ENCODE results near the gene WDR33. TPM values are rescaled to one million over a fixed set of nuclear protein-coding genes. Genes with fewer than 3 reads are reported as not detected.

WDR33 gene
- total and polyA plus RNA-seq, 4 experiments from 2014 or later: 19.4 to 86.2 (median 70.4) TPM

DNA sequence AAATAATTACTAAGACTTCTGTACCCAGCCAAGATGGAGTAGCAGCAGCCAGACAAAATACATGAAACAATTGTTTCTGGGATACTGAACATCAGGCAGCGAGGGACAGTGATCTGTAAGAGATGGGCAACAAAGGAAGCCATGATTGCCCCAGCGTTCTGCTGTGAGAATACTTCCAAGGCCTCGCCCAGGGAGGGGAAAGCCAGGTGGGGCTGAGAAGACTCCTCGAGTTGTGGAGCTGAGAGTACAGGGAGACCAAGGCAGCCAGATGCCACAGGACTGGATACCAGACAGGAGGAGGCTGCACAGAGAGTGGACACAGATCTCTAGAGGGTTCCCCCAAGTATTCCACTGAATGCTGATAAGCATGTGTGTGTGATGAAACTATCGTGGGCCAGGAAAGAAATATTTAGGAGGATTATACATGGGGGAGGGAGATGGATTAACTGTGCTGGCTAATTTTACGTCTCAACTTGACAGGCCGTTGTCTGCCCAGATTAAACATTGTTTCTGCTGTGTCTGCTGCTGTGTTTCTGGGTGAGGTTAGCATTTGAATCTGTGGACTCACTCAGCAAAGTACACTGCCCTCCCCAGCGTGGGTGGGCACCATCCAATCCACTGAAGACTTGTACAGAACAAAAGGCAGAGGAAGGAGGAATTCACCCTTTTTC, 125.4 kb downstream of the WDR33 start:
- Mint-ChIP-seq H3K4me1 (peaks cover 0 to 1% (median 0%) of the 10 kb centered on the region in 4 donors), H3K36me3 (peaks cover 3 to 14% of the 10 kb centered on the region in 2 donors), H3K9me3 (peaks cover 0 to 22% (median 16%) of the 10 kb centered on the region in 8 donors), H3K27me3 (peaks cover 0 to 5% of the 10 kb centered on the region in 2 donors), H3K27ac (no peak overlapping the region), H3K4me3 (no peak overlapping the region)
- no peaks in the 10 kb centered on the region for H3K4me1 ChIP-seq (ENCODE audit: insufficient read depth, low read length)
- no peaks in the 10 kb centered on the region for H3K9me3 ChIP-seq (ENCODE audit: control insufficient read depth in 1 of 2, low read length in 2 of 2)
- no peaks in the 10 kb centered on the region for H3K36me3 ChIP-seq (ENCODE audit: insufficient read depth, low read length)
- ChIA-PET POLR2A (ENCODE audit: partially characterized antibody) (no interaction called here), CTCF (ENCODE audit: partially characterized antibody) (no interaction called here)
- no peaks in the 10 kb centered on the region for H3K27me3 ChIP-seq (ENCODE audit: insufficient read depth, low read length)
- no peak overlapping the region for H3K4me3 ChIP-seq (ENCODE audit: low read length in 2 of 2)
- intact Hi-C loops (cut with micrococcal nuclease): no loop called here
- DNase-seq: no peak
- H3K27ac ChIP-seq (ENCODE audit: low read depth, low read length): no peak overlapping the region

DNA sequence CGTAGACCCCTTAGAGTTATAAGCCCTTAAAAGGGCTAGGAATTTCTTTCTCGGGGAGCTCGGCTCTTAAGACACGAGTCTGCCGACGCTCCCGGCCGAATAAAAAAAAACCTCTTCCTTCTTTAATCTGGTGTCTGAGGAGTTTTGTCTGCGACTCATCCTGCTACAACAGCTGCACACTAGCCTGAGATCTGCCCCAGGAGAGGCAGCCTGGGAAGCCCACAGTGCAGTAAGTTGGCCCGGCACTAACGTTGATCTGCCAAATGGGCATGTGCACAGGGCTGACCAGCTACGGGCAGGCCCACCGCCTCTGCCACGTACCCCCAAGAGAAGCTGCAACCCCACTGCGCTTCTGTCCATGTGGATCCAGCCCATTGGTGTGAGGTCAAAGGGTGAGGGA, 127.2 kb downstream of the WDR33 start:
- POLR2A ChIA-PET (ENCODE audit: partially characterized antibody): no interaction called here
- Mint-ChIP-seq H3K27me3 (peaks cover 0 to 5% of the 10 kb centered on the region in 2 donors), H3K4me3 (no peak overlapping the region), H3K4me1 (peaks cover 0 to 1% (median 0%) of the 10 kb centered on the region in 4 donors), H3K27ac (no peak overlapping the region), H3K36me3 (peaks cover 3 to 8% of the 10 kb centered on the region in 2 donors), H3K9me3 (peaks cover 0 to 10% (median 6%) of the 10 kb centered on the region in 8 donors)
- no peak overlapping the region for H3K4me3 ChIP-seq (ENCODE audit: low read length in 2 of 2)
- intact Hi-C loops (cut with micrococcal nuclease): no loop called here
- no peaks in the 10 kb centered on the region for H3K27me3 ChIP-seq (ENCODE audit: insufficient read depth, low read length)
- no peak for DNase-seq
- H3K27ac ChIP-seq (ENCODE audit: low read depth, low read length): no peak overlapping the region
- H3K9me3 ChIP-seq (ENCODE audit: control insufficient read depth in 1 of 2, low read length in 2 of 2): no peaks in the 10 kb centered on the region
- H3K36me3 ChIP-seq (ENCODE audit: insufficient read depth, low read length): no peaks in the 10 kb centered on the region
- CTCF ChIA-PET (ENCODE audit: partially characterized antibody): no interaction called here
- H3K4me1 ChIP-seq (ENCODE audit: insufficient read depth, low read length): no peaks in the 10 kb centered on the region

DNA sequence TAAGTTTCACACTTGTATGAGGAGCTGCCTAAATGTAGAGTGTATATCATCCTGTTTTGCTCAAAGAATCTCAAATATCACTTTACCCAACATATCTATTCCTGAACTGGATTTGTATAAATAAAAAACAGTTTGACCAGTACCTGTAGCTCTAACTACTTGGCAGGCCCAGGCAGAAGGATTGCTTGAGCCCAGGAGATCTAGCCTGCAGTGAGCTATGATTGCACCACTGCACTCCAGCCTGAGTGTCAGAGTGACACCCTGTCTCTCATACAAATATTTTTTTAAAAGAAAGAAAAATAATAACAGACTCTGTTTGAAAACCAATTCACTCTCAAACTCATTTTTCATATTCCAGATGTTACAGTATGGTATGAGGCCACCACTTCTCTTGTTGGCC, 127.9 kb downstream of the WDR33 start:
- H3K4me3 ChIP-seq (ENCODE audit: low read length in 2 of 2): no peak overlapping the region
- H3K9me3 ChIP-seq (ENCODE audit: control insufficient read depth in 1 of 2, low read length in 2 of 2): no peaks in the 10 kb centered on the region
- no peak overlapping the region for H3K27ac Mint-ChIP-seq
- ChIA-PET CTCF (ENCODE audit: partially characterized antibody) (no interaction called here), POLR2A (ENCODE audit: partially characterized antibody) (no interaction called here)
- intact Hi-C loops (cut with micrococcal nuclease): no loop called here
- H3K27ac ChIP-seq (ENCODE audit: low read depth, low read length): no peak overlapping the region
- DNase-seq: no peak
- H3K36me3 Mint-ChIP-seq: peaks cover 1 to 2% of the 10 kb centered on the region in 2 donors
- no peaks in the 10 kb centered on the region for H3K36me3 ChIP-seq (ENCODE audit: insufficient read depth, low read length)
- H3K27me3 Mint-ChIP-seq: peaks cover under 1 to 8% of the 10 kb centered on the region in 2 donors
- no peaks in the 10 kb centered on the region for H3K27me3 ChIP-seq (ENCODE audit: insufficient read depth, low read length)
- H3K9me3 Mint-ChIP-seq: peaks cover 0 to 4% (median 2%) of the 10 kb centered on the region in 8 donors
- peaks cover 0 to 1% (median 0%) of the 10 kb centered on the region in 4 donors for H3K4me1 Mint-ChIP-seq
- H3K4me1 ChIP-seq (ENCODE audit: insufficient read depth, low read length): no peaks in the 10 kb centered on the region
- no peak overlapping the region for H3K4me3 Mint-ChIP-seq

- Mint-ChIP-seq H3K9me3 (peaks cover 0 to 2% (median 0%) of the 10 kb centered on the region in 8 donors), H3K27me3 (peaks cover 4 to 10% of the 10 kb centered on the region in 2 donors), H3K4me3 (no peak overlapping the region), H3K36me3 (no peaks in the 10 kb centered on the region), H3K27ac (no peak overlapping the region), H3K4me1 (peaks cover 0 to 1% (median 0%) of the 10 kb centered on the region in 4 donors)
- CTCF ChIA-PET (ENCODE audit: partially characterized antibody): no interaction called here
- intact Hi-C loops (cut with micrococcal nuclease): no loop called here
- Histone ChIP-seq H3K4me3 (ENCODE audit: low read length in 2 of 2) (no peak overlapping the region), H3K36me3 (ENCODE audit: insufficient read depth, low read length) (no peaks in the 10 kb centered on the region), H3K4me1 (ENCODE audit: insufficient read depth, low read length) (no peaks in the 10 kb centered on the region), H3K27ac (ENCODE audit: low read depth, low read length) (no peak overlapping the region), H3K27me3 (ENCODE audit: insufficient read depth, low read length) (no peaks in the 10 kb centered on the region), H3K9me3 (ENCODE audit: control insufficient read depth in 1 of 2, low read length in 2 of 2) (no peaks in the 10 kb centered on the region)
- POLR2A ChIA-PET (ENCODE audit: partially characterized antibody): no interaction called here
- no peak for DNase-seq
Measured at GRCh38 chr2:127681976-127682857, 128.8 kb downstream of the WDR33 start.

DNA sequence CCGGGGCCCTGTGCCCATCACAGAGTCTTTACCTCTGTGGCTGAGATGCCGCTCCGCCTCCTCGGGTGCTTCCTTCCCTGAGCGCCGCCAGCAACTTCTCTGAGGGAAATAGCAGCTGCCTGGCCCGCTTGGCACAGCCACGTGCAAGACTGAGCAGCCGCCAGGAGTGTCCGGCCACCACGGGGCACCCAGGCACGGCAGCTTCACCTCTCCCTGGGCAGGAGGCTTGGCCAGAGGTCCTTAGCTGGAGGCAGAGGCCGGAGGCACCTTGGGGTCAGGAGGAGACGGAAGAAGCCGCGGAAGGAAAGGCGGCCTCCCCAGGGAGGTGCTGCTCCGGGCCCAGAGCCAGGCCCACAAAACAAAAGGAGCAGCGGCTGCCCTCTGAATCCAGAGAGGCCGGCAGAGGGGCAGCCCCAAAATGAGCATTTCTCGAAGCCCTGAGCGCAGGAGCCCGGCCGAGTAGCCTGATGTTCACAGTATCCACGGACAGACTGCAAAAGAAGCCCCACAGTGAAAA, 129.6 kb downstream of the WDR33 start:
- Mint-ChIP-seq H3K9me3 (peaks cover 0 to 2% (median 0%) of the 10 kb centered on the region in 8 donors), H3K36me3 (no peaks in the 10 kb centered on the region), H3K27me3 (peaks cover 11 to 14% of the 10 kb centered on the region in 2 donors), H3K4me3 (no peak overlapping the region), H3K4me1 (peaks cover 0 to 1% (median 0%) of the 10 kb centered on the region in 4 donors), H3K27ac (no peak overlapping the region)
- H3K9me3 ChIP-seq (ENCODE audit: control insufficient read depth in 1 of 2, low read length in 2 of 2): no peaks in the 10 kb centered on the region
- H3K27me3 ChIP-seq (ENCODE audit: insufficient read depth, low read length): no peaks in the 10 kb centered on the region
- intact Hi-C loops (cut with micrococcal nuclease): no loop called here
- no peaks in the 10 kb centered on the region for H3K36me3 ChIP-seq (ENCODE audit: insufficient read depth, low read length)
- ChIA-PET CTCF (ENCODE audit: partially characterized antibody) (interaction anchor here (0.6 kb wide), 1 partner anchor 553 kb away, joined by 3 read pairs; no protein-coding TSS in a partner anchor), POLR2A (ENCODE audit: partially characterized antibody) (no interaction called here)
- DNase-seq: no peak
- H3K27ac ChIP-seq (ENCODE audit: low read depth, low read length): no peak overlapping the region
- no peaks in the 10 kb centered on the region for H3K4me1 ChIP-seq (ENCODE audit: insufficient read depth, low read length)
- H3K4me3 ChIP-seq (ENCODE audit: low read length in 2 of 2): no peak overlapping the region

GRCh38 chr2:127680706-127681287, 130.2 kb downstream of the WDR33 start:
- no peak for DNase-seq
- Mint-ChIP-seq H3K36me3 (no peaks in the 10 kb centered on the region), H3K27ac (no peak overlapping the region), H3K4me3 (no peak overlapping the region), H3K4me1 (peaks cover 0 to 4% (median 2%) of the 10 kb centered on the region in 4 donors), H3K27me3 (peaks cover 15 to 17% of the 10 kb centered on the region in 2 donors), H3K9me3 (peaks cover 0 to 2% (median 0%) of the 10 kb centered on the region in 8 donors)
- H3K27me3 ChIP-seq (ENCODE audit: insufficient read depth, low read length): no peaks in the 10 kb centered on the region
- ChIA-PET POLR2A (ENCODE audit: partially characterized antibody) (no interaction called here), CTCF (ENCODE audit: partially characterized antibody) (interaction anchor here (0.8 kb wide), 1 partner anchor 9 kb away, joined by 3 read pairs; no protein-coding TSS in a partner anchor)
- intact Hi-C loops (cut with micrococcal nuclease): no loop called here
- no peaks in the 10 kb centered on the region for H3K4me1 ChIP-seq (ENCODE audit: insufficient read depth, low read length)
- H3K36me3 ChIP-seq (ENCODE audit: insufficient read depth, low read length): no peaks in the 10 kb centered on the region
- H3K9me3 ChIP-seq (ENCODE audit: control insufficient read depth in 1 of 2, low read length in 2 of 2): no peaks in the 10 kb centered on the region
- H3K4me3 ChIP-seq (ENCODE audit: low read length in 2 of 2): no peak overlapping the region
- H3K27ac ChIP-seq (ENCODE audit: low read depth, low read length): no peak overlapping the region

All from CD4-positive, alpha-beta memory T cell (primary cell).